ENCODE data around the gene AMN1.
"Not testable (repeated sequence)": the region's sequence is repeated elsewhere in the genome, so short reads cannot be mapped to it uniquely, and the experiment has no call there.

Gene AMN1

DNA sequence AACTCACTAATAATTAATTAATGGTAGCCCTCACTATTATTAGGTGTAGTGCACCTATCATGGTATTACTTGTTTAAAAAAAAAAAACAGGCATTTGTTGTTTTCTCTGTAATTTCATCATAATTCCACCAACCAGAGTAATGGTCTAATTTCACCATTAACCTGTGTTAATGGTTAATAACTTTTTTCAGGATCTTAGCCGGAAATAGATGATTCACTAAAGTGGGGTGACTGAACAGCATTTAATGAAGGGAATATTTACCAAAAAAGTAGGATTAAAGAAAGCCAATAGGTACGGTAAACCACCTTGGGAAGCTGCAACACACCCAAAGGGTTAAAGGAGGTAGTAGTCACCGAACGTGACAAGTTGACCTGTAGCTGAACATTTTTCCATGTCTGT lies 56.3 kb downstream of the AMN1 start:
- DNase-seq = no peak

DNA sequence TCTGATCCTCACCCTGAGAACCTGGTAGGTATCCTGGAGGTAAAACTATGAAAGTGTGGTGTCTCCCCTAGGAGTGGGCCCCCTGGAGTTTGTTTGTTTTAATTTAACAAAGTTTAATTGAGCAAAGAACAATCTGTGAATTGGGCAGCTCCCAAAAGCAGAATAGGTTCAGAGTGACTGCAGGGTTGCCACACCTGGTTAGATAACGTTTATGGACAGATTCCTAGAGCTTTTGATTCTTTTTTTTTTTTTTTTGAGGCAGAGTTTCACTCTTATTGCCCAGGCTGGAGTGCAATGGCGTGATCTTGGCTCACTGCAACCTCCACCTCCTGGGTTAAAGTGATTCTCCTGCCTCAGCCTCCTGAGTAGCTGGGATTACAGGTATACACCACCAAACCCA lies 59.2 kb downstream of the AMN1 start:
- not testable (repeated sequence) for DNase-seq

DNA sequence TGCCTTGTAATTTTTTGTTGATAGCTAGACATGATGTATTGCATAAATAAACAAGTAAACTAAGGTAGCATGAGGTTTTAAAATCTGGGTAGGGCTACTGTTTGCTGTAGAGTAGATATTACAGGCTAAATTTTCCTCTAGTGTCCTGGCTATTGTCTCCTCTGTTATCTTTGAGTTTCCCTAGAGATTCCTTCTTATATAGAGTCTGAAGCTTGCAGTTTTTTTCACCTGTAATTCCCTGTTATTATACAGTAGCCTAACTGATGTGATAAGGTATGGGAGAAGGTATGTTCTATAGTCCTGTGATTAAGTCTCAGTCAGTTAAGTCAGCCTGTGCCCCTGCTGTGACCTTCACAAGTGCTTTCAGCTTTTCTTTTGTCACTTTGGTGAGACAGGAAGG lies 59.8 kb downstream of the AMN1 start:
- no peak for DNase-seq

DNA sequence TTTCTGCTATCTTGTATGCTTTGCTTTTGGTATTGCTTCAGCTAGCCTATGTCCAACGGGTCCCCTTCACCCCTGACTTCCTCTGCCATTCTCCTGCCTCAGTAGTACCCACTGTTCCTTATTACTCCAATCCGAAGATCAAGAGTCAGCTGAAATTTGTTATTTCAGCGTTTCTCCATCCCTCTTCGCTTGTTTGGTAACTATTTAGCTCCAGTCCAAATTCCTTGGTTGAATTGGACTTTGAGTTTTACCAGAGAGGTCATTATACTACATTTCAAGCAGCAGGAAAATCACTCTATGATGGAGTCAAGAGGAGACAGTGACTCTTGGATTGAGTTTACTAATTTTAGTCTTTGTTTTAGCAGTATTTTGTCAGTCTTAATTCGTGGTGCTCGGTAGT lies 64.8 kb downstream of the AMN1 start:
- no peak for DNase-seq

DNA sequence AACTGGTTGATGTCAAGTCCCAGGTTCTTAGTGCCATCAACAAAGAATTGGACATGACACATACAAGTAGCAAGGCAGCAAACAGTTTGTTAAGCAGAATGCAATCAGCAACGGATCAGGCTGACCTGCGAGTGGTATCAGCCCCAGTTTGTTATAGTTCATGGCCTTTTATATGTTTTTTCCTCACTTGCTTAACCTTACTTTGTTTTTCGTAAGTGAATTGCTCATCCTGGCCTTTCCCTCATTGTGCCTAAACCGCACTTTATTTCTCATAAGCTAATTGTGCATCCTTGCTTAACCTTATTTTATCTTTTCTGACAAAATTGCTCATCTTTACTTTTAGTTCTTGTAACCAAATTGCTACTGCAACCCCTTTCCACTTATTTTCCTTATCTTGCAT lies 65.2 kb downstream of the AMN1 start:
- DNase-seq = no peak

DNA sequence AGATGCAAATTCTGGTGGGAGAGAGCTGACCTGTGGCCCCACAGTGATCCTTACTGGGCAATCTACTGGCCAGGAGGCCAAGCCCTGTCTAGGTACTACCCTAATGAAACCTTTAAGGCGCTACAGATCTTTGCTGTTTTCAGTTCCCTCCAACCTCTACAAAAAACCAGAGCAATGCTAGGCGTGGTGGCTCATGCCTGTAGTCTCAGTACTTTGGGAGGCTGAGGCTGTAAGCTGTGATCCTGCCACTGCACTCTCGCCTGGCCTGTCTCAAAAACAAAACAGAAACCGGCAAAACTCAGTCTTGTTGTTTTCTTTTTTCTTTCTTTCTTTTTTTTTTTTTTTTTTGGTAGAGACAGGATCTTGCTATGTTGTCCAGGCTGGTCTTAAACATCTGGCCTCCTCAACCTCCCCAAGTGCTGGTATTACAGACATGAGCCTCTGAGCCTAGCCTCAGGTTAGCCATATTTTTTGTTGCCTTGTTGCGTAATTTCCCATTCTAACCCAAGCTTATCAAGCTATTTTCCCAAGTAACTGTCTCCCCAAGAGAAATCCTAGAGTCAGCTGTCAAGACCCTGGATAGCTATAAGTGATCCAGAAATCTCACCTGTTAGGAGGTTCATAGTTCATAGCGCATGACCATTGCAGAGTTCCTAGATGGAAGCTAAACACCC lies 66.5 kb downstream of the AMN1 start:
- DNase-seq = no peak

DNA sequence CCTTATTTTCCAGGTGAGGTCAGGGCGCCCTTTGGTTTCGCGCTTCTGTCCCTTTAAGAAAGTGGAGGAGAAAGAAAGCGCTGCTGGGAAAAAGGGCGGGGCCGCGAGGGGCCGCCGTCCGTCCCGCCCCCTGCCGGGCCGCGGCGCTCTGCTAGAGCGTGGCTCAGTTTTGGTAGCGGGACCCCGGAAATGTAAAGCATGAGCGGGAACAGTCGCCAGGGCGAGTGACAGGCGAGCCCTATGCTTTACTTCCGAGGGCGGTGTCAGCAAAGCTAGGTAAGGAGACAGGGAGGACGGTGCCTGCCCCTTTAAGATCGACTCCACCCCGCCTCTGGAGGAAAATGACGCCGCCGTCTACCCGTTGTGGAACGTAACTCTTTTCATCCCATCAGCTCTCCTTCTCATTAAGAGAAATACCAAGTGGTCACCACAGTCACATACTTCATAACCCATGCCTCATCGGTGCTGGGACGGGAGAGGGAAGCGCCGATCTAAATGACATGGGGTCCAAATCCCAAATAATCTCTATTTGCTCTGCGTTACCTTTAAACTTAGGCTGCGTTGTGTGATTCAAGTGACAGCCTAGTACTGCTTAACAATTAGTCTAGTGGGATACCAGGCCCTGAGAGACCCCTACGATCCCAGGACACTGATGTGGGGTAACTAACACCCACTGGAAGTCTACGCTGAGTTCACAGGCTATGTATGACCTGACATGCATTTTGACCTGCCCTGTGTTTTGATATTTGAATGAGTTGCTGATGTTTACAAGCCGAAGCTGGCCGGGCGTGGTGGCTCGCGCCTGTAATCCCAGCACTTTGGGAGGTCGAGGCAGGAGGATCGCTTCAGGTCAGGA lies 69.5 kb downstream of the AMN1 start, which contains the start of gene ETFBKMT:
ETFBKMT (plus strand) TSS at position 602 of the 856 bp plus-strand sequence. CDS start 2,266 bp downstream, outside the sequence.
- DNase-seq = peak; percentile 89

DNA sequence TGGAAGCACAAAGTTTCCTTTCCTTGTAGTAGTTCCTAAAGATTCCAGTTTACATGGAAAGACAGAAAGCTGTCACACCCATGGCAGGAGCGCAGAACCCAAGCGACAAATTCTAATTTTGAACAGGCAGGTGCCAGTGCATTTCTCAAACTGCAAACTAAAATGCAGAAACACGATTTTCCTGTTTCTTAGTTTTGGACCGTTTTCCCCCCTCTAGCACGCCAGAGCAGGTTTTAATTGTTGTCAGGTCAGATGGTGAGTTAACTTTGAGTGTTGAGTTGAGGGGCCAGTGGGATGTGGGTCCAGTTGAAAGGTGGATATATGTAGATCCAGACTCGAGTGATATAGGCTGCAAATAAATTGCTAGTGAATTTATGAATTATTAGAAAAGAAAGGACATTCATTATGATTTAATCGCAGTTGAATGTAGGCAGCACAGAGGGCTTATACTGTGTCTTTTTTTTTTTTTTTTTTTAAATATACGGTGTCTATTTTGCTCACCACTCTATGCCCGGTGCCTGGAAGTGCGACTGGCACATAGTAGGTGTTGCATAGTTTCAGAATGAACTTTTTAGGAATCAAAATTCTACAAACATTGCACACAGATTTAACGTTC lies 70.2 kb downstream of the AMN1 start:
- DNase-seq = no peak

DNA sequence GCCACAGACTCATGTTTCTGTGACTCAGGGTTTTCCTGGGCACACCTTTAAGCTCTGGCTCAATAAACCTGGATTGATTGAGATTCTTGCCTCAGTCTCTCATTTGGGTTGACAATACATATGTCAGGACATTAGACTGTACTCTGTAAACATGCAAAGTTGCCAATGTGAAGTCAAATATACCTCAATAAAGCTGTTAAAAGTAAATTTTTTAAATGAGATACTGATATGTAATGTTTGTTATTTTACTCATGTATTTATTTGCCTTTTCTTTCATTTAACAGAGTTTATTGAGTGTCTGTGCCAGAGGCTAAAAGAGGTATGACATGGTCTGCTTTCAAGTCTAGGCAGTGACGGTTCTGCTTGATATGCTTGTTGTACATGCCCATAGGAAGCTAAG lies 73.0 kb downstream of the AMN1 start:
- DNase-seq = no peak

DNA sequence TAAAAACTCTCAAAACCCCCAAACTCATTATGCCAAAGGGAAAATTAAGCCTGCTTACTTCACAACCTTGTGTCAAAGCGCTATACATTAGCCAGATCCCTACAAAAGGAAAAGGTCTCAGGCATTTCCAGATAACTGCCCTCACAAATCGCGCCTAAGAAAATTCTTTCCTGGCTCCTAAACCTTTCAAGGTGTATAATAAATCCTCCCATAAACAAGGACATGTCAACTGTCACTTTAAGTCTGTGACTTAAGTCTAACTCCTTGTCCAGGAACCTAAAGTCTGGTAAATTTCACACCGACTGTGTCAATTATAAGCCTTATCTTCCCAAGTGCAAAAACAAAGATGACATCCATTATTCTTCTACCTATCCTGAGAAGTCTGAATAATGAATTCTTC lies 73.6 kb downstream of the AMN1 start:
- no peak for DNase-seq

DNA sequence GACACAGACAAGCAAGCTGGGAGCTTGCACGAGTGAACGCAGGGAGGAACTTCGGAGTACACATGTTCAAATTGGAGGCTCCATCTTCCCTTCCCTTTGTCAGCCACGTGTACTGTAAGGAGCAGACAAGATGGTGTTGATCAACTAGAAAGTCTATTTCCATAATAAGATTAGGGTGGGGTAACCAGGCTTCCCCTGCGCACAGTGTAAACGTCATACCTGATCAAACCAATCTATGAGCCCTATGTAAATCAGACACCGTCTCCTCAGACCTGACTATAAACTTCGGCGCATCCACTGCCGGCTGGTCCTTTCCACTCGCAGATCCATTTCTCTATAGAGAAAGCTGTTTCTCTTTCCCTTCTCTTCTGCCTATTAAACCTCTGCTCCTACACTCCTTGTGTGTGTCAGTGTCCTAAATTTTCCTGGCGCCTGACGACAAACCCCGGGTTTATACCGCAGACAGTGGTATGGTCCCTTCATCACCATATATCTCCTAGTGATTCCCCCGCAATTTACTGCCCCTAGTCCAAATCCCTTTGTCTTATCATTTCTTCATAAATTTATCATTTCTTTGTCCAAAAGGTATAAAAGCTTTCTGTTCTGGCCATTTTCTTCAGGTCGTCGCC lies 76.8 kb downstream of the AMN1 start:
- DNase-seq = no peak

DNA sequence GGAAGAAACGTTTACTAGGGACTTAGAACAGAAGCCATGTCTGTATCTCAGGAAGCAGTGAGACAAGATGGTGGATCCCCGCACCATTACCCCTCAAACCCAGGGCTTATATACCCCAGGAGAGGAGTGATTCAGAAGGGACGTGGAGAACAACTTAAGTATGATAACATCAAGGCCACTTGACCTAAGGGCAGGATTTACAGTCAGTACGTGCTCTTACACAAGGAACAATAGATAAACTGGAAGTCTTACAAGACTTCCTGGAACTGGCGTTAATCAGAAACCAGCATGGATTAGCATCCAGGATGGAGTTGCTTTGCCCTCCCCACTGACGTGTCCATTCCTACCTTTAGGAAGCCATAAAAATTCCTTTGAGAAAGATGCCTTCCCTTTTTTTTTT lies 77.9 kb downstream of the AMN1 start:
- no peak for DNase-seq

DNA sequence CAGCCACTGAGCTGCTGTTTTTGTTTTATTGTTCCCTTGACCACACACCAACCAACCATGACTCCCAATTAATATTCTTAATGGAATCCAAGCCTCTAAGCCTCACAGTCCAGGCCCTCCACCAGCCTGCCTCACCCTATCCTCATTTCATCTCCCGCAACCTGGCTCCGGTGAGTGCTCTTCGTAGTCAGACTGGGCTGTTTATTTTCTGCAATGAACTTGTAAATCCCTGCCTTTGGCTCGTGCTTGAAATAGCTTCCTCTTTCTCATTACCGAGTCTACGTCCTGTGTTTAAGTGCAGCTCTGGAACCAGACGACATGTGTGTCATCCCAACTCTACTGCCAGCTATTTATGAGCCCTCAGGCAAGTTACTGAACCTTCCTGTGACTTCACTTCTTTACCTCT lies 81.7 kb downstream of the AMN1 start:
- no peak for DNase-seq

DNA sequence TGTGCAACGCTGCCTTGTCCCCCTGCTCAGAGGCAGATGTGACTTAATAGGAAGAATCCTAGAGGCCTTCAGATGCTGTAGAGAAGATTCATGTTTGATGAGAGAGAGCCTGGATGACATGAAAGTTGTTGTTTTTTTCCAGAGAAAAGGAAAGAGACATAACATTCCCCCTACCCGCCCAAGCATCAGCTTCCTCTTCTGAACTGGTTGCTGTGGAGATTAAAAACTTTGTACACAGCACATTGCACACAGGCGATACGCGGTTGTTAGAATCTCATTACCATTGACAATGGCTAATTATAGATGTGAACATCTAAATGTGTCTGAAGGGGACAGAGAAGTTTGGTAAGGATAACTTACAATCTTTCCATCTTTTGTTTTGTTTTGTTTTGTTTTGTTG lies 82.9 kb downstream of the AMN1 start:
- no peak for DNase-seq

DNA sequence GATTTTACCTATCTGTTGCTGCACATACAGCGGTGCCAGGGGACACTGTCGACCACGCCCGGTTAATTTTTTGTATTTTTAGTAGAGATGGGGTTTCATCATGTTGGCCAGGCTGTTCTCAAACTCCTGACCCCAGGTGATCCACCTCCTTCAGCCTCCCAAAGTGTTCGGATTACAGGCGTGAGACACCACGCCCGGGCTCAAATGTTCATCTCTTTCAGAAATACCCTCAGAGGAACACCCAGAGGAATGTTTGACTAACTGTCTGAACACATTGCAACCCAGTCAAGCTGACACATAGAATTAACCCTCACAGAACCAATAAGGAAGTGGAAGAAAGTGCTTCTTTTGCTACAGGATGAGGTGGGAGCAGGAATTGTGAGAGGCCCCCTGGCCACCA lies 84.3 kb downstream of the AMN1 start:
- no peak for DNase-seq

DNA sequence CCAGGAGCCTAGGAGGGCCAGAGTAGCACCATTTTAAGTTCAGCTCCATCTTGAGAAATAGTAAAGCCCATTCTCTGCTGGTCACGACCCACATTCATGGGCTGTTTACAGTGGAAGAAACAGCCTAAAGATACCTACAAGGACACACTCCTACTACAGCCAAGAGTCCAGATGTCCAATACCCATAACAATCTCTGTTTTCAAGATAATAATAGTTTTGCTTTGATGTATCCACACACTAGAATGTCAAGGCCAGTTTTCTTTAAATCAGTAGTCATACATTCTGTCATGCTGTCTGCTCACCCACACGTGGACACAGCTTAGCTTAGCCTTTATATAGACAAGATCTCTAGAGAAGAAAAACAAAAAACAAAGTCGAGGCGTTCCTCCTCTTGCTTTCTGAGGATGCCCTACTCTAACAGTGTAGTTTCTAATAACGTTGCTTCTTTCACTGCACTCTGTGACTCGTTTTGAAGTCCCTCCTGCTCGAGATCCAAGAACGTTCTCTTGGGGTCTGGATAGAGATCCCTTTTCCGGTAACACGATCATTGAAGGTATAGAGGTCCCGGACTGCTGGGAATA lies 87.2 kb downstream of the AMN1 start:
- DNase-seq = no peak

DNA sequence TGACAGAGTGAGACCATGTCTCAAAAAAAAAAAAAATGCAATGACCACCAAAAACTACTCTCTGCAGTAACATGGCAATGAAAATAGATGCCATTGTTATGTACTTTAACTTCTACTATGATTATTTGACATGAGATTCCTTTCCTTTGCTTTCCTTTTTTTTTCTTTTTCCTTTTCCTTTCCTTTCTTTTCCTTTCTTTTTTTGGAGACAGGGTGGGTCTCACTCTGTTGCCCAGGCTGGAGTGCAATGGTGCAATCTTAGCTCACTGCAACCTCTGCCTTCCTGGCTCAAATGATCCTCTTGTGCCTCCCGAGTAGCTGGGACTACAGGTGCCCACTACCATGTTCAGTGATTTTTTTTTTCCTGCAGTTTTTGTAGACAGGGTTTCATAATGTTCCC lies 94.2 kb downstream of the AMN1 start:
- DNase-seq = no peak

DNA sequence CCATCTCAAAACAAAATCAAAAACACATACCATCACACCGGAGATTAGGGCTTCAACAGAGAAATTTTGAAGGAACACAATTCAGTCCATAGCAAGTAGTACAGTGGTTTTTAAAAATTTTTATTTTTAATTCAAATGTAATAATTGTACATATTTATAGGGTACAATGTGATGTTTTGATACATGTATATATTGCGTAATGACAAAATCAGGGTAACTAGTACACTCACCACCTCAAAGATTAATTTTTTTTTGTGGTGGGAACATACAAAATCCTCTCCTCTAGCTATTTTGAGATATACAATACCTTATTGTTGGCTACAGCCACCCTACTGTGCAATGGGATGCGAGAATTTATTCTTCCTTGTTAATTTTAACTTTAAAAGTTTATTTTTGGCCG lies 95.4 kb downstream of the AMN1 start:
- DNase-seq = no peak

DNA sequence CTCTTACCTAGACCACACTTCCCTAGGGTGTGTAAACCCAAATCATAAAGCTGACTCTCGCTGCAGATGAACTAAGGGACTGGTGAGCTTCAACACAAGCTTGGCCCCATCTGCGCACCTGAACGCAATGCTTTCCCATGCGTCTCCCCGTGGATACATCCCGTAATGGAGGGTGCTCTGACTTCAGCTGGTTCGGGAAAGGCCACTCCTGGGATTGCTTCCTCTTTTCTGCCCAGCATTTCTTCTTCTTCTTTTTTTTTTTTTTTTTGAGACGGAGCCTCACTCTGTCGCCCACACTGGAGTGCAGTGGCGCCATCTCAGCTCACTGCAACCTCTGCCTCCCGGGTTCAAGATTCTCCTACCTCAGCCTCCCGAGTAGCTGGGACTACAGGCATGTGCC lies 97.0 kb downstream of the AMN1 start:
- DNase-seq = no peak

DNA sequence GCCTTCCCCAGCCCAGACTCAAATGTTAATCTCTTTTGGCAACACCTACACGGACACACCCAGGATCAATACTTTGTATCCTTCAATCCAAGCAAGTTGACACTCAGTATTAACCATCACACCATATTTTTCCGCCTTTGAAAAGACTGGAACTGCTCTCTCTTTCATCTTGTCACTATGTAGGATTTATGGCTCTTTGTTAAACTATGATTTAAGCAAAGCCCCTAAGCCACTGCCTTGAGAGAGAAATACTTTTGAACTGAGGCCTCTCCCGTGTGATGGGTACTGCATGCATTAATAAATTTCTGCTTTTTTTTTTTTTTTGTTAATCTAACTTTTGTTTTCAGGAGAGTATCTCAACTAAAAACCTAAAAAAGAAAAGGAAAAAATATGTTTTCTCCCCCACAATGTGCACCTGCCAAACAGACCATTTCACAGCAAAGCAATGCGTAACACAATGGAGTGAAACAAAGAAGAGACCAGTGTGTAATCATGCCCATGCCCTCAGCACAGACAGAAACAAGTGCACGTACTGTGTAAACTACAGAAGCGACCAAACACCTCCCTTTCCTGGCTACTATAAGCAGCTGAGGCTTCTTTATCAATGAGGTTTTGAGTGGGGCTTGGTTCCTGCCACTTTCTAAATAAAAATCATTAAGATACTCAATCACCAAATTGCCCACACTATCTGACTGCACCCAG lies 97.6 kb downstream of the AMN1 start:
- DNase-seq = no peak

DNA sequence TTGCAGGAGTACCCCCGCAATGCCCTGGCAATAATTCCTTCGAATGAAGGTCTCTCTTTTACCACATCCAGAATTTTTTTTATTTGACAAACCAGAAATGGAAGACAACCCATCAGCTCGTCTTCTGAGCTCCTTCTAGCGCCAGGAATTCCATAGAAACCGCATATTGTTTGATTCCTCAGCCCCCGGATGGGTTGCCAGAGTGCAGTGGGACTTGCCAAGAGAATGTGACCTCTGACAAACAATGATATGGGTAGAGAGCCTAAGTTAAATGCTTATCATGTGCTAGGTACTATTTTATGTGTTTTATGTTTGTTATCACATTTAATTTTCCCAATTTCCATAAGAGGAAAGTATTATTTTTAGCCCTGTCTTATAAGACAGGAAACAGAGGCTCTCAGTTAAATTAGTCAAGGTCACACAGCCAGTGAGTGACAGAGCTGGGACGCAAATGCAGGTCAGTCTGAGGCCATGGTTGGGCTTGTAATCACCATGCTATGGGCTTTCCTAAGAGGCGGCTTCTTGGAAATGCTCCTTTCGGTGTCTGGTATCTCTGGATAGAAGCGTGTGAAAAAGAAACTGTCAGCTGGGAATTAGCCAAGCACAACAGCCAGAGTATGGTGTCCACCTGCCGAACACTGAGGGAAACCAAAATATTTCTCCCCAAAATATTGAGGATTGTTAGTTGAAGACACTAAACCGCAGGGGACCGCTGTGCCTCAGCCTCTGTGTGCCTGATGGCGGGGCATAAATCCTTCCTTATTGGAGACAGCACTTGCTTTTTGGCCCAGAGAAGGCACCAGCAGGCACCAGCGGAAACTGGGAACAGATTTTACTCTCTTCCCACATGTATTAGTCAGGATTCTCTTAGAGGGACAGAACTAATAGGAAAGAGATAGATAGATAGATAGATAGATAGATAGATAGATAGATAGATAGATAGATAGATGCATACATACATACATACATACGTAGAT lies 98.8 kb downstream of the AMN1 start:
- no peak for DNase-seq
